Thoracic aorta (tissue), 2 donors: Measurements from ENCODE around the gene NUP42. TPM values are rescaled to one million over a fixed set of nuclear protein-coding genes. Genes with fewer than 3 reads are reported as not detected.

Source experiments
- ATAC-seq: fragments of 150-250 bp; one replicate; pipeline ENCODE4 v1.8.0; 2017; ENCODE audit warnings: low read depth; ENCODE audit not compliant: insufficient number of reproducible peaks, low FRiP score
- DNase-seq: peaks from one replicate; pipeline ENCODE4 v3.0.0-alpha.2; 2020; ENCODE audit warnings: low spot score
- H3K27ac ChIP-seq, 2 donors: fragments of 200-600 bp; sonication (generic); 1 replicate in 1 of 2; 2 replicates in 1 of 2; pipeline ENCODE4 v1.5.1; 2016; ENCODE audit warnings: mild to moderate bottlenecking in 2 of 2, moderate library complexity in 2 of 2
- H3K27me3 ChIP-seq: fragments of 200-600 bp; sonication (generic); replicated peaks from 2 replicates; pipeline ENCODE4 v1.6.0; 2016; ENCODE audit warnings: mild to moderate bottlenecking; ENCODE audit not compliant: insufficient read depth
- H3K36me3 ChIP-seq: fragments of 200-600 bp; sonication (generic); one replicate; pipeline ENCODE4 v1.5.1; 2016
- H3K4me1 ChIP-seq, 2 donors: fragments of 200-600 bp; sonication (generic); 1 replicate in 1 of 2; 2 replicates in 1 of 2; pipeline versions ENCODE4 v1.5.1 to v1.6.0; 2016; ENCODE audit warnings: low read depth in 2 of 2, mild to moderate bottlenecking in 1 of 2; ENCODE audit not compliant: control insufficient read depth in 1 of 2
- H3K4me3 ChIP-seq: fragments of 200-600 bp; sonication (generic); 2 replicates; pipeline ENCODE4 v1.5.1; 2016; ENCODE audit warnings: mild to moderate bottlenecking
- H3K9me3 ChIP-seq: fragments of 200-600 bp; sonication (generic); 2 replicates; pipeline ENCODE4 v1.5.1; 2016
- CTCF ChIP-seq: fragments of 200-600 bp; sonication (generic); IDR thresholded peaks from one replicate; pipeline ENCODE4 v1.5.1; 2019; ENCODE audit warnings: antibody characterized with exemption
- total RNA-seq, 2 donors: library from RNA; depleted of rRNA; stranded (reverse); fragments of >200 nt; gene quantifications; one replicate each; pipeline versions ENCODE4 v1.1.0 to v1.2.3, GENCODE V29; 2016

Gene NUP42
- total RNA-seq, 2 donors from 2014 or later: 34.0 to 54.7 TPM

GRCh38 chr7:23158546-23158945 is 23.3 kb upstream of the NUP42 start:
- ATAC-seq (no peak), DNase-seq (no peak)
- no peak for TF ChIP-seq CTCF
- H3K4me3 ChIP-seq: no peak overlapping the region
- H3K9me3 ChIP-seq: no peaks in the 10 kb centered on the region
- H3K27ac ChIP-seq: no peak overlapping the region
- H3K27me3 ChIP-seq: no peaks in the 10 kb centered on the region
- H3K36me3 ChIP-seq: peaks cover 3% of the 10 kb centered on the region
- no peaks in the 10 kb centered on the region for H3K4me1 ChIP-seq

- Histone ChIP-seq H3K27me3 (no peaks in the 10 kb centered on the region), H3K4me1 (no peaks in the 10 kb centered on the region), H3K36me3 (peaks cover 3% of the 10 kb centered on the region), H3K4me3 (no peak overlapping the region), H3K27ac (no peak overlapping the region), H3K9me3 (no peaks in the 10 kb centered on the region)
- ATAC-seq (no peak), DNase-seq (no peak)
- TF ChIP-seq CTCF: no peak
Measured at GRCh38 chr7:23161482-23161881, 20.4 kb upstream of the NUP42 start.

GRCh38 chr7:23164846-23165245 is 17.0 kb upstream of the NUP42 start:
- Histone ChIP-seq H3K27ac (no peak overlapping the region), H3K4me3 (no peak overlapping the region), H3K4me1 (no peaks in the 10 kb centered on the region), H3K9me3 (no peaks in the 10 kb centered on the region), H3K27me3 (no peaks in the 10 kb centered on the region), H3K36me3 (peaks cover 3% of the 10 kb centered on the region)
- TF ChIP-seq CTCF: no peak
- ATAC-seq (no peak), DNase-seq (no peak)

GRCh38 chr7:23165316-23165715 is 16.5 kb upstream of the NUP42 start:
- Histone ChIP-seq H3K4me1 (no peaks in the 10 kb centered on the region), H3K27ac (no peak overlapping the region), H3K4me3 (no peak overlapping the region), H3K36me3 (peaks cover 3% of the 10 kb centered on the region), H3K9me3 (no peaks in the 10 kb centered on the region), H3K27me3 (no peaks in the 10 kb centered on the region)
- no peak for ATAC-seq
- no peak for DNase-seq
- TF ChIP-seq CTCF: no peak

GRCh38 chr7:23167691-23168090 is 14.2 kb upstream of the NUP42 start:
- Histone ChIP-seq H3K4me3 (no peak overlapping the region), H3K27me3 (no peaks in the 10 kb centered on the region), H3K9me3 (no peaks in the 10 kb centered on the region), H3K36me3 (peaks cover 3% of the 10 kb centered on the region), H3K4me1 (no peaks in the 10 kb centered on the region), H3K27ac (no peak overlapping the region)
- no peak for ATAC-seq
- no peak for TF ChIP-seq CTCF
- no peak for DNase-seq
